ENCODE measurements around the gene PSMB3.
A peak's percentile ranks its signal among the peaks of the same experiment; 100 is the strongest.

Gene PSMB3

GRCh38 chr17:38704606-38705522 lies 47.7 kb upstream of the PSMB3 start, which contains the start of gene MLLT6 (continued):
- TF ChIP-seq, protein P1, sequence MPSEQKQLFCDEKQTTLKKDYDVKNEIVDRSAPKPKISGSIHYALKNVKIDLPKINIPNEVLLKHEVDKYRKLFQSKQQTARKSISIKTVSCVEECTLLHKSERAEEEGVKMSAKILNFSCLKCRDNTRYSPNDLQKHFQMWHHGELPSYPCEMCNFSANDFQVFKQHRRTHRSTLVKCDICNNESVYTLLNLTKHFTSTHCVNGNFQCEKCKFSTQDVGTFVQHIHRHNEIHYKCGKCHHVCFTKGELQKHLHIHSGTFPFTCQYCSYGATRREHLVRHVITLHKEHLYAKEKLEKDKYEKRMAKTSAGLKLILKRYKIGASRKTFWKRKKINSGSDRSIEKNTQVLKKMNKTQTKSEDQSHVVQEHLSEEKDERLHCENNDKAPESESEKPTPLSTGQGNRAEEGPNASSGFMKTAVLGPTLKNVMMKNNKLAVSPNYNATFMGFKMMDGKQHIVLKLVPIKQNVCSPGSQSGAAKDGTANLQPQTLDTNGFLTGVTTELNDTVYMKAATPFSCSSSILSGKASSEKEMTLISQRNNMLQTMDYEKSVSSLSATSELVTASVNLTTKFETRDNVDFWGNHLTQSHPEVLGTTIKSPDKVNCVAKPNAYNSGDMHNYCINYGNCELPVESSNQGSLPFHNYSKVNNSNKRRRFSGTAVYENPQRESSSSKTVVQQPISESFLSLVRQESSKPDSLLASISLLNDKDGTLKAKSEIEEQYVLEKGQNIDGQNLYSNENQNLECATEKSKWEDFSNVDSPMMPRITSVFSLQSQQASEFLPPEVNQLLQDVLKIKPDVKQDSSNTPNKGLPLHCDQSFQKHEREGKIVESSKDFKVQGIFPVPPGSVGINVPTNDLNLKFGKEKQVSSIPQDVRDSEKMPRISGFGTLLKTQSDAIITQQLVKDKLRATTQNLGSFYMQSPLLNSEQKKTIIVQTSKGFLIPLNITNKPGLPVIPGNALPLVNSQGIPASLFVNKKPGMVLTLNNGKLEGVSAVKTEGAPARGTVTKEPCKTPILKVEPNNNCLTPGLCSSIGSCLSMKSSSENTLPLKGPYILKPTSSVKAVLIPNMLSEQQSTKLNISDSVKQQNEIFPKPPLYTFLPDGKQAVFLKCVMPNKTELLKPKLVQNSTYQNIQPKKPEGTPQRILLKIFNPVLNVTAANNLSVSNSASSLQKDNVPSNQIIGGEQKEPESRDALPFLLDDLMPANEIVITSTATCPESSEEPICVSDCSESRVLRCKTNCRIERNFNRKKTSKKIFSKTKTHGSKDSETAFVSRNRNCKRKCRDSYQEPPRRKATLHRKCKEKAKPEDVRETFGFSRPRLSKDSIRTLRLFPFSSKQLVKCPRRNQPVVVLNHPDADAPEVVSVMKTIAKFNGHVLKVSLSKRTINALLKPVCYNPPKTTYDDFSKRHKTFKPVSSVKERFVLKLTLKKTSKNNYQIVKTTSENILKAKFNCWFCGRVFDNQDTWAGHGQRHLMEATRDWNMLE (tag by site-specific recombination; conservative IDR thresholded peaks at IDR 0.05; ENCODE audit: low read depth) = no peak
- TF ChIP-seq ZBTB20 (tag by site-specific recombination; IDR thresholded peaks at IDR 0.05) = peak; percentile 85
- 0 out of 2 replicates have a peak, but pooled peaks have one; percentile 34 for TF ChIP-seq ZBTB6 (tag by site-specific recombination; IDR thresholded peaks at IDR 0.05)
- TF ChIP-seq ZNF335 (tag by site-specific recombination; conservative IDR thresholded peaks at IDR 0.05) = peak; percentile 52
- TF ChIP-seq ZBTB17 (tag by site-specific recombination; IDR thresholded peaks at IDR 0.05) = peak; percentile 68
- no peak for TF ChIP-seq ZNF292 (tag by site-specific recombination; IDR thresholded peaks at IDR 0.05; ENCODE audit: borderline replicate concordance, low read depth)
- TF ChIP-seq ZNF211 (tag by site-specific recombination; IDR thresholded peaks at IDR 0.05; ENCODE audit: low read depth) = no peak
- peak; percentile 62 for TF ChIP-seq ZNF513 (tag by site-specific recombination; IDR thresholded peaks at IDR 0.05)
- TF ChIP-seq ZNF660 (tag by site-specific recombination; IDR thresholded peaks at IDR 0.05) = no peak
- TF ChIP-seq, protein P2, sequence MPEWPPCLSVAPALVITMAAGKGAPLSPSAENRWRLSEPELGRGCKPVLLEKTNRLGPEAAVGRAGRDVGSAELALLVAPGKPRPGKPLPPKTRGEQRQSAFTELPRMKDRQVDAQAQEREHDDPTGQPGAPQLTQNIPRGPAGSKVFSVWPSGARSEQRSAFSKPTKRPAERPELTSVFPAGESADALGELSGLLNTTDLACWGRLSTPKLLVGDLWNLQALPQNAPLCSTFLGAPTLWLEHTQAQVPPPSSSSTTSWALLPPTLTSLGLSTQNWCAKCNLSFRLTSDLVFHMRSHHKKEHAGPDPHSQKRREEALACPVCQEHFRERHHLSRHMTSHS (tag by site-specific recombination; IDR thresholded peaks at IDR 0.05) = no peak
- TF ChIP-seq ZBTB48 (tag by site-specific recombination; IDR thresholded peaks at IDR 0.05) = peak; percentile 39; the same call in 1 of the 2 replicates
- no peak for TF ChIP-seq ZNF311 (tag by site-specific recombination; IDR thresholded peaks at IDR 0.05; ENCODE audit: borderline replicate concordance)
- no peak for TF ChIP-seq ZNF548 (tag by site-specific recombination; IDR thresholded peaks at IDR 0.05)
- no peak for TF ChIP-seq ZNF768 (tag by site-specific recombination; IDR thresholded peaks at IDR 0.05)
- TF ChIP-seq, protein P3, sequence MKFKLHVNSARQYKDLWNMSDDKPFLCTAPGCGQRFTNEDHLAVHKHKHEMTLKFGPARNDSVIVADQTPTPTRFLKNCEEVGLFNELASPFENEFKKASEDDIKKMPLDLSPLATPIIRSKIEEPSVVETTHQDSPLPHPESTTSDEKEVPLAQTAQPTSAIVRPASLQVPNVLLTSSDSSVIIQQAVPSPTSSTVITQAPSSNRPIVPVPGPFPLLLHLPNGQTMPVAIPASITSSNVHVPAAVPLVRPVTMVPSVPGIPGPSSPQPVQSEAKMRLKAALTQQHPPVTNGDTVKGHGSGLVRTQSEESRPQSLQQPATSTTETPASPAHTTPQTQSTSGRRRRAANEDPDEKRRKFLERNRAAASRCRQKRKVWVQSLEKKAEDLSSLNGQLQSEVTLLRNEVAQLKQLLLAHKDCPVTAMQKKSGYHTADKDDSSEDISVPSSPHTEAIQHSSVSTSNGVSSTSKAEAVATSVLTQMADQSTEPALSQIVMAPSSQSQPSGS (tag by site-specific recombination; IDR thresholded peaks at IDR 0.05; ENCODE audit: low read depth) = no peak
- TF ChIP-seq ZNF350 (tag by site-specific recombination; IDR thresholded peaks at IDR 0.05) = no peak
- TF ChIP-seq ZNF23 (tag by site-specific recombination; IDR thresholded peaks at IDR 0.05; ENCODE audit: borderline replicate concordance) = no peak
- no peak for TF ChIP-seq SCRT2 (tag by site-specific recombination; IDR thresholded peaks at IDR 0.05)
- peak; percentile 31; the same call in 1 of the 2 replicates for TF ChIP-seq ZBTB8A (tag by site-specific recombination; IDR thresholded peaks at IDR 0.05)
- peak; percentile 33; the same call in 1 of the 2 replicates for TF ChIP-seq KLF8 (tag by site-specific recombination; IDR thresholded peaks at IDR 0.05)
- peak; percentile 29; the same call in 1 of the 2 replicates for TF ChIP-seq YY1 (tag by site-specific recombination; IDR thresholded peaks at IDR 0.05)
- 0 out of 2 replicates have a peak, but pooled peaks have one; percentile 7 for TF ChIP-seq ZNF777 (tag by site-specific recombination; IDR thresholded peaks at IDR 0.05; ENCODE audit: borderline replicate concordance)
- TF ChIP-seq ZSCAN5A (tag by site-specific recombination; IDR thresholded peaks at IDR 0.05) = no peak
- no peak for TF ChIP-seq ZNF341 (tag by site-specific recombination; IDR thresholded peaks at IDR 0.05; ENCODE audit: low read depth)
- TF ChIP-seq ZEB2 (tag by site-specific recombination; IDR thresholded peaks at IDR 0.05) = peak; percentile 35; the same call in 1 of the 2 replicates
- TF ChIP-seq ZNF24 (tag by site-specific recombination; IDR thresholded peaks at IDR 0.05) = 0 out of 2 replicates have a peak, but pooled peaks have one; percentile 36
- peak; percentile 62 for TF ChIP-seq ZNF366 (tag by site-specific recombination; conservative IDR thresholded peaks at IDR 0.05)
- 0 out of 2 replicates have a peak, but pooled peaks have one; percentile 15 for TF ChIP-seq ZNF561 (tag by site-specific recombination; IDR thresholded peaks at IDR 0.05; ENCODE audit: borderline replicate concordance)

Measured in HEK293 (cell line).